MV-4-11 (cell line): ENCODE data around the gene KLHL18.
"Not testable (repeated sequence)": the region's sequence is repeated elsewhere in the genome, so short reads cannot be mapped to it uniquely, and the experiment has no call there.

Source experiments
- DNase-seq: peaks from one replicate; lab custom pipeline; 2025; lab: John Stamatoyannopoulos, UW

KLHL18 gene

GRCh38 chr3:47274652-47275051, 8.1 kb upstream of the KLHL18 start:
- DNase-seq = no peak

- DNase-seq = no peak
These were observed 6.2 kb upstream of the KLHL18 start for GRCh38 chr3:47276558-47276957.

GRCh38 chr3:47280519-47280918, 2.2 kb upstream of the KLHL18 start:
- DNase-seq = no peak

GRCh38 chr3:47283193-47283537, 421 bp downstream of the KLHL18 start:
- no peak for DNase-seq

- no peak for DNase-seq
These were observed 1.0 kb downstream of the KLHL18 start for GRCh38 chr3:47283591-47284364.

GRCh38 chr3:47288966-47289910, 6.5 kb downstream of the KLHL18 start:
- DNase-seq = peak; percentile 53

GRCh38 chr3:47291158-47291753, 8.5 kb downstream of the KLHL18 start:
- DNase-seq = no peak

GRCh38 chr3:47291754-47292420, 9.1 kb downstream of the KLHL18 start:
- not testable (repeated sequence) for DNase-seq

- DNase-seq = no peak
These were observed 11.1 kb downstream of the KLHL18 start for GRCh38 chr3:47293822-47294221.

GRCh38 chr3:47294392-47294791, 11.6 kb downstream of the KLHL18 start:
- DNase-seq = no peak

- no peak for DNase-seq
These were observed 12.6 kb downstream of the KLHL18 start for GRCh38 chr3:47295322-47295721.

GRCh38 chr3:47295976-47296375, 13.2 kb downstream of the KLHL18 start:
- no peak for DNase-seq

GRCh38 chr3:47296562-47297302, 14.0 kb downstream of the KLHL18 start:
- DNase-seq = peak; percentile 21

- DNase-seq = no peak
These were observed 15.7 kb downstream of the KLHL18 start for GRCh38 chr3:47298439-47298838.

GRCh38 chr3:47299381-47300318, 16.9 kb downstream of the KLHL18 start:
- DNase-seq = peak; percentile 30

- DNase-seq = no peak
These were observed 18.7 kb downstream of the KLHL18 start for GRCh38 chr3:47301456-47301855.

- peak; percentile 27 for DNase-seq
These were observed 23.3 kb downstream of the KLHL18 start for GRCh38 chr3:47306022-47306421.

- DNase-seq = not testable (repeated sequence)
These were observed 26.5 kb downstream of the KLHL18 start for GRCh38 chr3:47309231-47309630.

- no peak for DNase-seq
These were observed 27.6 kb downstream of the KLHL18 start for GRCh38 chr3:47310391-47310790.

- DNase-seq = peak; percentile 76
These were observed 30.8 kb downstream of the KLHL18 start for GRCh38 chr3:47313341-47314055.
